Measurements from ENCODE around the gene PALLD.

- no peak for TF ChIP-seq CTCF (IDR thresholded peaks at IDR 0.05; ENCODE audit: low read length)
- TF ChIP-seq EZH2 (IDR thresholded peaks at IDR 0.05; ENCODE audit: borderline replicate concordance, low read length): no peak
Measured at GRCh38 chr4:168557658-168558057, 60.8 kb downstream of the PALLD start.
